Smooth muscle cell of bladder (primary cell): ENCODE measurements around the gene KEAP1. TPM values are rescaled to one million over a fixed set of nuclear protein-coding genes. Genes with fewer than 3 reads are reported as not detected.

ENCODE experiments used
- total RNA-seq: library from RNA; depleted of rRNA; stranded (reverse); fragments of >200 nt; gene quantifications from 2 replicates; pipeline ENCODE4 v1.2.3, GENCODE V29; 2014

KEAP1 gene
- 81.9 and 97.7 TPM in 2 replicates for total RNA-seq

DNA sequence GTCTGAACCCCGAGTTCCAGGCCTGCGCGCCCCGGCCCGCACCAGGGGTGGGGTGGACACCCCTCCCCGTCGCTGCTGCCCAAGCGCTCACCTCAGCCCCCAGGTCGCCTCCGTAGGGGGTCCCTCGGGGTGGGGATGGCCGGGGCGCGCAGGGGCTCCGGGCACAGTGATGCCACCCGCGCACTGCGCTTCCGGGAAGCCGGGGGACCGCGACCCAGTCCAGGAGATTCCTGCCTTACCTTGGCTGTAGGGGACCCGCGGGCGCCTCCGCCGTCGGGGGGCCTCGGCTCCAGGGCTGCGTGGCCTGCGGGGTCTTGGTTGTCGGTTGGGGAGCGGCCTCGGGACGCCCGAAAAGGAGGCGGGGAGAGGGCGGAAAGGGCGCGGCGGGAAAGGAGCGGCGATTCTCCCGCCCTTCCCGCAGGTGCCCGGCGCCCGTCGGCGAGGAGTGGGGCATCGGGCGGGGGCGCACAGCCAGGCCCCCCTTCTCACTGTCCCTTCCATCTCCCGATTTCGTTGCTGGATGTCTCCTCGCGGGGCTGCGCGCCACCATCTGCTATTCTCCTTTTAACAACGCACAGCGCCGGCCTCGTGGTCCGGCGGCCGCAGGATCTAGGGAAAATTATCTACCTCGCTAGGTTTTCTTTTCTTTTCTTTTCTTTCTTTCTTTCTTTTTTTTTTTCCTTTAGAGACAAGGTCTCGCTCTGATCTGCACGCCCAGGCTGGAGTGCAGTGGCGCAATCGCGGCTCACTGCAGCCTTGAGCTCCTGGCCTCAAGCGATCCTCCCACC, at the start of gene KEAP1:
Gene KEAP1 (minus strand): TSS at position 355 of the 788 bp plus-strand sequence. CDS start 3,323 bp downstream, outside the sequence.

DNA sequence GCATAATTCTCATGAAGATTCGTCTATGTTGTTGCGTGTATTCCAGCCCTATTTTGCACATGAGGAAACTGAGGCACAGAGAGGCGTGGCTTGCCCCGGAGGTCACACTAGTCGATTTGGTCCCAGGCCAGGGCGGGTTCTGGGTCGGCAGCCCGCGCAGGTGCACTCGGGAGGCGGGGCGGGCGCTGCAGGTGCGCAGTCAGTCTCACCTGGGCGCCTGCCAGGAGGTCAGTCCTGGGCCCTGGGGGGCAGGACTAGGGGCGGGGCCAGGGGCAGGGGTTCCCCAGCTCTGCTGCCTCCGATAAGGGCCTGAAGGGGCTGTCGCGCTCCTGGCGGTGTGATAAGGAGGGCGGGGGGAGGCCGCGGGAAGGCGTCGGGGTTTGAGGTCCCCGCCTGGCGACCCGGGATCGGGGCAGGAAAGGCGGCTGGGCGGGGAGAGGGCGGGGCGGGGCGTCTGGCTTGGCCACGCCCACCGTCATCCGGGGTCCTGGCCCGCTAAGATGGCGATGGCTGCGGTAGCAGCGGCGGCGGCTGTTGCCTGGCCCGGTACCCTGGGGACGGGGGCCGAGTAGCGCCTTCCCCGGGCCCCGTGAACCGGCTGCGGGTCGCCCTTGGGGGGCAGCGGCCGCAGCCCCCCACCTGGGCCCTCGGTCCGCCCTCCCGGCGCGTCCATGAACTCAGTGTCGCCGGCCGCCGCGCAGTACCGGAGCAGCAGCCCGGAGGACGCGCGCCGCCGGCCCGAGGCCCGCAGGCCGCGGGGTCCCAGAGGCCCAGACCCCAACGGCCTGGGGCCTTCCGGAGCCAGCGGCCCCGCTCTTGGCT, 40.5 kb upstream of the KEAP1 start, which contains the start of gene ATG4D:
Gene ATG4D (plus strand): TSS at position 485 of the 822 bp plus-strand sequence. CDS start 187 bp downstream, at position 672.

DNA sequence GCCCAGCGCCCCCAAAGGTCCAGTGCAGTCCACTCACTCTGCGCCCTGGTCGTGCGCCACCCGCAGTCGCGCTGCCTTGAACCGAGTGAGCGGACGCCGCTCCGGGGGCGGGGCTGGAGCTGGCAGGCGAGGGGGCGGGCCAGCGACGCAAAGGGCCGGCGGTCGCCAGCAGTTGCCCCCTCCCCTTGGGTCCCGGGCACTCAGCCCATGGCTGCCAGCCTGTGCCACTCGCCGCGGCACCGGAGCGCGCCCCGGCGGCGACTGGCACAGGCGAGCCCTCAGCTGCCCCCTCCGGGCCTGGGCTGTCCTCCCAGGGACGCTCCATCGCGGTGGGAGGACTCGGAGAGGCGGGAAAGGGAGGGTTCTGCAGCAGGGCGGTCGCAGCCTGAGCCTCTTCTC, 14.2 kb upstream of the KEAP1 start, which contains the start of gene S1PR5:
Gene S1PR5 (minus strand): TSS at position 87 of the 399 bp plus-strand sequence. CDS start 2,436 bp downstream, outside the sequence.

Other genes with a start within 250 kb of the KEAP1 start
- gene ICAM1, start 232.2 kb downstream of the KEAP1 start, total RNA-seq = 6.3 and 13.2 TPM in 2 replicates
- 1.5 and 4.4 TPM in 2 replicates for gene ICAM4, start 216.4 kb downstream of the KEAP1 start, total RNA-seq
- gene ICAM5, start 213.4 kb downstream of the KEAP1 start, total RNA-seq = 1.3 TPM in 2 replicates
- gene ZGLP1, start 193.5 kb downstream of the KEAP1 start, total RNA-seq = 0.28 and 0.37 TPM in 2 replicates
- gene FDX2, start 187.3 kb downstream of the KEAP1 start, total RNA-seq = 15.2 and 16.6 TPM in 2 replicates
- 4.1 and 6.4 TPM in 2 replicates for gene RAVER1, start 169.8 kb downstream of the KEAP1 start, total RNA-seq
- 10.7 and 12.9 TPM in 2 replicates for gene ICAM3, start 163.7 kb downstream of the KEAP1 start, total RNA-seq
- gene TYK2, start 122.8 kb downstream of the KEAP1 start, total RNA-seq = 44.8 and 63.2 TPM in 2 replicates
- 188 and 194 TPM in 2 replicates for gene CDC37, start 99.8 kb downstream of the KEAP1 start, total RNA-seq
- 2.7 and 3.8 TPM in 2 replicates for gene PDE4A, start 82.8 kb downstream of the KEAP1 start, total RNA-seq
- 0.14 and 0.74 TPM in 2 replicates for gene S1PR5, start 14.1 kb upstream of the KEAP1 start, total RNA-seq
- 10.8 and 13.2 TPM in 2 replicates for gene ATG4D, start 40.5 kb upstream of the KEAP1 start, total RNA-seq
- 7.0 and 9.1 TPM in 2 replicates for gene KRI1, start 62.7 kb upstream of the KEAP1 start, total RNA-seq
- gene CDKN2D, start 65.6 kb upstream of the KEAP1 start, total RNA-seq = 2.7 and 3.1 TPM in 2 replicates
- not detected in 2 replicates for gene AP1M2, start 84.0 kb upstream of the KEAP1 start, total RNA-seq
- 28.4 and 35.5 TPM in 2 replicates for gene SLC44A2, start 122.2 kb upstream of the KEAP1 start, total RNA-seq
- 60.4 and 69.0 TPM in 2 replicates for gene ILF3, start 151.0 kb upstream of the KEAP1 start, total RNA-seq
- gene QTRT1, start 198.1 kb upstream of the KEAP1 start, total RNA-seq = 26.0 and 31.1 TPM in 2 replicates
- gene DNM2, start 214.7 kb upstream of the KEAP1 start, total RNA-seq = 64.3 and 64.7 TPM in 2 replicates